Stomach (tissue), 4 donors: Measurements from ENCODE around the gene PTPRM.

Experiments used
- EP300 ChIP-seq: sonication (generic); formaldehyde crosslinking; IDR thresholded peaks from one replicate; pipeline ENCODE4 v1.6.1; 2017; ENCODE audit warnings: antibody characterized with exemption
- POLR2A ChIP-seq, 4 donors: fragments of 450-650 bp; IDR thresholded peaks; one replicate each; pipeline ENCODE4 v1.6.1; 2016; ENCODE audit warnings: antibody characterized with exemption in 4 of 4, control low read depth in 2 of 4, mild to moderate bottlenecking in 1 of 4, moderate library complexity in 1 of 4
- POLR2AphosphoS5 ChIP-seq, 3 donors: sonication (generic); formaldehyde crosslinking; IDR thresholded peaks; one replicate each; pipeline ENCODE4 v1.6.1; 2016; ENCODE audit warnings: antibody characterized with exemption in 3 of 3
- TF ChIP-seq, protein P1 (sequence below), 7 experiments: fragments of 450-650 bp in 4 of 7; fragments of 200-600 bp in 3 of 7; sonication (generic) in 3 of 7; IDR thresholded peaks; one replicate each; pipeline ENCODE4 v1.5.1; 2016 to 2019; ENCODE audit warnings: antibody characterized with exemption in 7 of 7, control low read depth in 2 of 7, mild to moderate bottlenecking in 1 of 7

DNA sequence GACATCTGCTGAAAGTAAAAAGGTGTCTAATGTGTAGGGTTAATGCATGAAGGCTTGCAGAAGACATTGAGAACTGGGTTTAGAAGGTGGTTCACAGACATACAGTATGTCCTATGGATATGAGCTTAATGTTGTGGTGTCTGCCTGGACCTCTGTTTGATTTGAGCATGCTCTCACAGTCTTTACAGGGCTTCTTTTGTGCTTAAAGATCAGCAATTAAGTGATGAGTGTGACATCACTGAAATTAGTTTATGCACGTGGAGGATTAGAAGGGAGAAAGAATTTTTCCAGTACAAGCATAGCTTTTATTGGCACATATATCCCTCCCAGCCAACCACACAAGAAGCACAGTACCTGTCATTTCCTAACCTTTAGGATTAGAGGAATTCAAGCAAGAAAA, 674.6 kb downstream of the PTPRM start:
- TF ChIP-seq, protein P1, sequence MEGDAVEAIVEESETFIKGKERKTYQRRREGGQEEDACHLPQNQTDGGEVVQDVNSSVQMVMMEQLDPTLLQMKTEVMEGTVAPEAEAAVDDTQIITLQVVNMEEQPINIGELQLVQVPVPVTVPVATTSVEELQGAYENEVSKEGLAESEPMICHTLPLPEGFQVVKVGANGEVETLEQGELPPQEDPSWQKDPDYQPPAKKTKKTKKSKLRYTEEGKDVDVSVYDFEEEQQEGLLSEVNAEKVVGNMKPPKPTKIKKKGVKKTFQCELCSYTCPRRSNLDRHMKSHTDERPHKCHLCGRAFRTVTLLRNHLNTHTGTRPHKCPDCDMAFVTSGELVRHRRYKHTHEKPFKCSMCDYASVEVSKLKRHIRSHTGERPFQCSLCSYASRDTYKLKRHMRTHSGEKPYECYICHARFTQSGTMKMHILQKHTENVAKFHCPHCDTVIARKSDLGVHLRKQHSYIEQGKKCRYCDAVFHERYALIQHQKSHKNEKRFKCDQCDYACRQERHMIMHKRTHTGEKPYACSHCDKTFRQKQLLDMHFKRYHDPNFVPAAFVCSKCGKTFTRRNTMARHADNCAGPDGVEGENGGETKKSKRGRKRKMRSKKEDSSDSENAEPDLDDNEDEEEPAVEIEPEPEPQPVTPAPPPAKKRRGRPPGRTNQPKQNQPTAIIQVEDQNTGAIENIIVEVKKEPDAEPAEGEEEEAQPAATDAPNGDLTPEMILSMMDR (IDR thresholded peaks at IDR 0.05) = no peak
- TF ChIP-seq POLR2AphosphoS5 (IDR thresholded peaks at IDR 0.05) (no peak), POLR2A (IDR thresholded peaks at IDR 0.05) (no peak), EP300 (no peak)
